Activated CD4-positive, CD25-positive, alpha-beta regulatory T cell treated with anti-CD3 and anti-CD28 coated beads, Interleukin-2, amount 50 U/mL, for 72 hours (primary cell): ENCODE results near the gene PTPN14.
"Not testable (repeated sequence)": the region's sequence is repeated elsewhere in the genome, so short reads cannot be mapped to it uniquely, and the experiment has no call there.

Experiments used
- DNase-seq: peaks from one replicate; pipeline ENCODE4 v3.0.0; 2021

Gene PTPN14

GRCh38 chr1:214551436-214552173, at the start of gene PTPN14:
TSS of gene PTPN14 (minus strand) at chr1:214551602. CDS start at chr1:214464803, 86,799 bp downstream.
- no peak for DNase-seq

GRCh38 chr1:214593158-214593557, 41.8 kb upstream of the PTPN14 start:
- no peak for DNase-seq

GRCh38 chr1:214591918-214592317, 40.5 kb upstream of the PTPN14 start:
- not testable (repeated sequence) for DNase-seq

GRCh38 chr1:214590696-214591095, 39.3 kb upstream of the PTPN14 start:
- no peak for DNase-seq

- DNase-seq = no peak
Observed at GRCh38 chr1:214588963-214589597, 37.7 kb upstream of the PTPN14 start.

GRCh38 chr1:214587165-214587564, 35.8 kb upstream of the PTPN14 start:
- no peak for DNase-seq

- DNase-seq = no peak
Observed at GRCh38 chr1:214586621-214587020, 35.2 kb upstream of the PTPN14 start.

- DNase-seq = no peak
Observed at GRCh38 chr1:214584805-214585766, 33.7 kb upstream of the PTPN14 start.

GRCh38 chr1:214583824-214584554, 32.6 kb upstream of the PTPN14 start:
- DNase-seq = no peak

- no peak for DNase-seq
Observed at GRCh38 chr1:214583113-214583512, 31.7 kb upstream of the PTPN14 start.

GRCh38 chr1:214582289-214582891, 31.0 kb upstream of the PTPN14 start:
- DNase-seq = no peak

- DNase-seq = no peak
Observed at GRCh38 chr1:214581785-214582184, 30.4 kb upstream of the PTPN14 start.

GRCh38 chr1:214579183-214579582, 27.8 kb upstream of the PTPN14 start:
- DNase-seq = no peak

- DNase-seq = not testable (repeated sequence)
Observed at GRCh38 chr1:214576120-214576519, 24.7 kb upstream of the PTPN14 start.

GRCh38 chr1:214574598-214575411, 23.4 kb upstream of the PTPN14 start:
- no peak for DNase-seq

- no peak for DNase-seq
Observed at GRCh38 chr1:214573386-214574318, 22.2 kb upstream of the PTPN14 start.

- no peak for DNase-seq
Observed at GRCh38 chr1:214571281-214571680, 19.9 kb upstream of the PTPN14 start.

GRCh38 chr1:214570442-214570841, 19.0 kb upstream of the PTPN14 start:
- DNase-seq = no peak

- no peak for DNase-seq
Observed at GRCh38 chr1:214569357-214570004, 18.1 kb upstream of the PTPN14 start.

GRCh38 chr1:214568328-214568727, 16.9 kb upstream of the PTPN14 start:
- no peak for DNase-seq
